B cell (primary cell): Measurements from ENCODE around the gene SLC35G6.

Experiments
- CTCF ChIP-seq: fragments of 200-600 bp; IDR thresholded peaks from one replicate; pipeline ENCODE4 v1.8.0; 2022; ENCODE audit warnings: antibody characterized with exemption, mild to moderate bottlenecking
- EZH2 ChIP-seq: IDR thresholded peaks from 2 replicates; pipeline ENCODE4 v1.6.1; 2012; ENCODE audit warnings: borderline replicate concordance, low read depth, mild to moderate bottlenecking, moderate library complexity, low read length; ENCODE audit not compliant: insufficient read depth, poor library complexity, severe bottlenecking

GRCh38 chr17:7502171-7502847 lies 21.1 kb downstream of the SLC35G6 start:
- TF ChIP-seq CTCF, result no peak
- TF ChIP-seq EZH2, result no peak
